Thymus (tissue), 11 donors: ENCODE results near the gene HNRNPR. TPM values are rescaled to one million over a fixed set of nuclear protein-coding genes. Genes with fewer than 3 reads are reported as not detected.
A peak's percentile ranks its signal among the peaks of the same experiment; 100 is the strongest.

ENCODE experiments used
- DNase-seq, 9 donors: peaks; one replicate each; pipeline ENCODE4 v3.0.0-alpha.2; 2013; ENCODE audit warnings: low spot score in 9 of 9, low read depth in 6 of 9, missing footprints in 1 of 9
- H3K27ac ChIP-seq, 2 donors: one replicate each; pipeline ENCODE4 v1.5.1; 2013; ENCODE audit warnings: control low read depth in 1 of 2, low read depth in 1 of 2, low read length in 1 of 2, mild to moderate bottlenecking in 1 of 2, moderate library complexity in 1 of 2
- H3K27me3 ChIP-seq, 2 donors: one replicate each; pipeline ENCODE4 v1.5.1; 2013; ENCODE audit warnings: low read length in 1 of 2; ENCODE audit not compliant: control insufficient read depth in 2 of 2, insufficient read depth in 1 of 2
- H3K36me3 ChIP-seq, 2 donors: one replicate each; pipeline ENCODE4 v1.5.1; 2013; ENCODE audit warnings: low read length in 1 of 2, mild to moderate bottlenecking in 1 of 2, moderate library complexity in 1 of 2; ENCODE audit not compliant: control insufficient read depth in 2 of 2, insufficient read depth in 2 of 2
- H3K4me1 ChIP-seq, 2 donors: one replicate each; pipeline ENCODE4 v1.5.1; 2013; ENCODE audit warnings: low read length in 2 of 2; ENCODE audit not compliant: control insufficient read depth in 2 of 2, insufficient read depth in 2 of 2
- H3K4me3 ChIP-seq, 2 donors: one replicate each; pipeline ENCODE4 v1.5.1; 2013; ENCODE audit warnings: low read length in 2 of 2, control low read depth in 1 of 2, mild to moderate bottlenecking in 1 of 2
- H3K9me3 ChIP-seq, 2 donors: one replicate each; pipeline ENCODE4 v1.5.1; 2013; ENCODE audit warnings: low read length in 1 of 2, mild to moderate bottlenecking in 1 of 2; ENCODE audit not compliant: control insufficient read depth in 2 of 2, insufficient read depth in 1 of 2
- WGBS: extraction: QIAGEN DNeasy Blood & Tissue Kit; methylation state at CpG from one replicate; pipeline ENCODE4 v1.1.7; 2013; 5-methylcytosine and 5-hydroxymethylcytosine counted together
- polyA plus RNA-seq: library from polyadenylated mRNA; stranded (reverse); fragments of 200-250 nt; gene quantifications from one replicate; pipeline ENCODE4 v1.2.3, GENCODE V29; 2013
- total RNA-seq: library from RNA; stranded (reverse); fragments of 120-200 nt; gene quantifications from one replicate; pipeline ENCODE4 v1.2.4, GENCODE V29; 2013
- donor health status: healthy.

Gene HNRNPR
- total and polyA plus RNA-seq, 2 donors, result 119 to 168 TPM

- peaks cover 2 to 5% of the 10 kb centered on the region in 2 donors for H3K4me1 ChIP-seq
- DNase-seq, result no peak
- peaks cover 13 to 43% of the 10 kb centered on the region in 2 donors for H3K36me3 ChIP-seq
- no peak overlapping the region for H3K4me3 ChIP-seq
- no peak overlapping the region for H3K27ac ChIP-seq
- 98% methylated on average over 13 of the region's 13 CpGs for WGBS
- H3K27me3 ChIP-seq, result no peaks in the 10 kb centered on the region
- peaks cover 15 to 45% of the 10 kb centered on the region in 2 donors for H3K9me3 ChIP-seq
These were observed 18.2 kb upstream of the HNRNPR start for GRCh38 chr1:23362218-23362713.

- no peaks in the 10 kb centered on the region for H3K4me1 ChIP-seq
- 96% methylated on average over 3 of the region's 3 CpGs for WGBS
- no peak for DNase-seq
- H3K4me3 ChIP-seq, result no peak overlapping the region
- H3K9me3 ChIP-seq, result peaks cover 14 to 24% of the 10 kb centered on the region in 2 donors
- no peaks in the 10 kb centered on the region for H3K27me3 ChIP-seq
- peaks cover 13 to 27% of the 10 kb centered on the region in 2 donors for H3K36me3 ChIP-seq
- no peak overlapping the region for H3K27ac ChIP-seq
These were observed 14.3 kb upstream of the HNRNPR start for GRCh38 chr1:23358310-23358875.

DNA sequence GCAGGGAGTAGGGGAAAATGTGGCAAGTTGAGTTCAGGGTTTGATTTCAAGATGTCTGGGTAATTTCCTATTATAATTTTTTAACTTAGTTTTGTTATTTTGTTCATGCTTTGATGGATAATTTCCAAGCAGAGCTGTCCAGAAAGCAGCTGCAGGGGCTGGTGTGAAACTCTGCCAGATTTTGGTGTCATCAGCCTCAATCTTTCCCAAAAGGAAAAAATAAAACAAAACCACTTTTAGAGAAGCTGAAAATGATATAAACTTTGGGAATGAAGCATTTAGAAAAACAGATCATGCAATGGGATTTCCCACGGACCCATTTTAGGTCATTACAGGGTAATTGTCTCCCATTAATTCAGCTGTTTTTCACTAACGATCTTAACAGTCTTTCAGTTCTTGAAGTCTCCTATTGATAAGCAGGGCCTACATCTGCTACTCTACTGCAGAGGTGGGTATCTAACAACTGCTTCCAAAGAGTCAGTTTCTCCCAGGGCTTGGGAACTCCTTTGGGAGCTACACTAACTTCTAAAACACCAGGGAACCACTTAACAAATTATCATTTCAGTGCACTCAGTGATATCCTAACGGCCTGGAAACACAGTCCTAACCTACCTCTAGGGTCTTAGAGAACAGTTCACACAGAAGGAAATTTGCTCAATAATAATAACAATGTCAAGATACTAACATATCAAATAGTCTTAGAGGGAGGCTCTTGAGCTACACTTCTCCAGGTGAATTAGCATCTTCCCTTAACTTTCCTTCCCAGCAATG lies 13.2 kb upstream of the HNRNPR start:
- WGBS, result 79% methylated on average over 3 of the region's 3 CpGs
- Histone ChIP-seq H3K4me1 (no peaks in the 10 kb centered on the region), H3K27me3 (no peaks in the 10 kb centered on the region), H3K27ac (peak overlapping the region in 1 of 2 donors; percentile 62), H3K4me3 (no peak overlapping the region), H3K36me3 (peaks cover 5 to 17% of the 10 kb centered on the region in 2 donors), H3K9me3 (peaks cover 7 to 13% of the 10 kb centered on the region in 2 donors)
- DNase-seq, result no peak

DNA sequence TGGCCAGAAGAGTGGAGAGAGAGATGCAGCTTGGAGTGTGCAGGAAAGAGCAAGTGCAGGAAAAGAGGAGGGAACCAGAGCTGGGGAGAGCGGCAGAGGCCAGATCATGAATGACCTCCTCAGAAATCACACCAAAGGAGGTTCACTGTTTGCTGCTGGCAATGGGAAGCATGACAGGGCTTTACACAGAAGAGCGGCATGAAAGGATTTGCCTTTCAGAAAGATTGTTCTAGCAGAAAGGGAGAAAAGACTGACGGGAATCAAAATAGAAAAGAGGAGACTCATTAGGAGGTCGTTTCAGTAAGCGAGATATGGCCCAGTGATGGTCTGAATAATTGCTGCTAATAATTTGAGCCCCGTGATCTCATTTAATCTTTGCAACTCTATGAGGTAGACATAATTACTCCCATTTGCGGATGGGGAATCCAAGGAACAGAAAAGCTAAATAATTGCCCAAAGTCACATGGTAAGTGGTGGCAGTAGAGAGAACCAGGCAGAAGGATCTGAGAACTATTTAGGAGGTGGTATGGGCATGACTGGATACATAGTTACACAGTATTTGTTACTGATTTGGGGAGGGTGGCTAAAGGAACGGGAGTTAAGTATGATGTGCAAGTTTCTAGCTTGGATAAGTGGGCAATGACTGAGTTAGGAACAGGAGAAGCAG lies 12.5 kb upstream of the HNRNPR start:
- Histone ChIP-seq H3K9me3 (peaks cover 1 to 6% of the 10 kb centered on the region in 2 donors), H3K27ac (peak overlapping the region in 1 of 2 donors; percentile 19), H3K27me3 (no peaks in the 10 kb centered on the region), H3K36me3 (peaks cover 0 to 10% of the 10 kb centered on the region in 2 donors), H3K4me1 (no peaks in the 10 kb centered on the region), H3K4me3 (no peak overlapping the region)
- WGBS, result 95% methylated on average over 8 of the region's 8 CpGs
- DNase-seq, result no peak

DNA sequence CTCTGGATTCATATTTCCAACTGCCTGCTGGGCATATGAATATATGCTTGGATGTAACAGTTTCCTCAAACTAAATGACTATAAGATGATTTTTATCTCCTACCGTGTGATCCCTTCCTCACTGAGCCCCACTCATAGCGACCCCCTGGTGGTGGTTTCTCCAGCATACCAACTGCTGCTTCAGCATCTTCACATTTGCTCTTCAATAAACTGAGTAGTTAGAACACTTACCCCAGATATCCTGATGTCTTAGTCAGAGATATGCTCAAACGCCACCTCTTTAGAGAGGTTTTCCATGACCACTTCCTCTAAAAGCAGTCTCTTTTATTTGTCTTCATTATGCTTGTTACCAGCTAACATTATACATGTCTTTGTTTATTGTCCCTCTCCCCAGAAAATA lies 10.2 kb upstream of the HNRNPR start:
- no peak overlapping the region for H3K4me3 ChIP-seq
- no peaks in the 10 kb centered on the region for H3K9me3 ChIP-seq
- WGBS, result 56% methylated on average over 3 of the region's 3 CpGs
- no peaks in the 10 kb centered on the region for H3K36me3 ChIP-seq
- no peaks in the 10 kb centered on the region for H3K27me3 ChIP-seq
- no peak for DNase-seq
- no peaks in the 10 kb centered on the region for H3K4me1 ChIP-seq
- no peak overlapping the region for H3K27ac ChIP-seq

- H3K27me3 ChIP-seq, result no peaks in the 10 kb centered on the region
- no peaks in the 10 kb centered on the region for H3K36me3 ChIP-seq
- WGBS, result 94% methylated on average over 1 of the region's 1 CpG
- no peaks in the 10 kb centered on the region for H3K4me1 ChIP-seq
- no peaks in the 10 kb centered on the region for H3K9me3 ChIP-seq
- DNase-seq, result no peak
- no peak overlapping the region for H3K4me3 ChIP-seq
- no peak overlapping the region for H3K27ac ChIP-seq
These were observed 8.1 kb upstream of the HNRNPR start for GRCh38 chr1:23352096-23352695.

DNA sequence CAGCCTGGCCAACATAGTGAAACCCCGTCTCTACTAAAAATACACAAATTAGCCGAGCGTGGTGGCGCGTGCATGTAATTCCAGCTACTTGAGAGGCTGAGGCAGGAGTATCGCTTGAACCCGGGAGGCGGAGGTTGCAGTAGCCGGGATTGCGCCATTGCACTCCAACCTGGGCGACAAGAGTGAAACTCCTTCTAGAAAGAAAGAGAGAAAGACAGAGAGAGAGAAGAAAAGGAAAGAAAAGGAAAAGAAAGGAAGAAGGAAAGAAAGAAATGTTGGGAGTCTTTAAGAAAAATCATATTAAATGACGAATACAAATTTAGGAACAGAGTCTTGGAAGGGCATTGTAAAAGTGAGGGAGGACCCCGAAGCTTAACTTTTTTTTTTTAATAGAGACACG lies 1.8 kb upstream of the HNRNPR start:
- no peaks in the 10 kb centered on the region for H3K9me3 ChIP-seq
- H3K4me1 ChIP-seq, result peaks cover 7% of the 10 kb centered on the region in 2 donors
- no peak overlapping the region for H3K27ac ChIP-seq
- 99% methylated on average over 14 of the region's 14 CpGs for WGBS
- H3K27me3 ChIP-seq, result no peaks in the 10 kb centered on the region
- no peak for DNase-seq
- no peaks in the 10 kb centered on the region for H3K36me3 ChIP-seq
- H3K4me3 ChIP-seq, result no peak overlapping the region

- H3K9me3 ChIP-seq, result no peaks in the 10 kb centered on the region
- peaks cover 7% of the 10 kb centered on the region in 2 donors for H3K4me1 ChIP-seq
- H3K4me3 ChIP-seq, result peak overlapping the region; percentile 77 to 83
- DNase-seq, result no peak
- H3K27me3 ChIP-seq, result no peaks in the 10 kb centered on the region
- 71% methylated on average over 8 of the region's 8 CpGs for WGBS
- H3K27ac ChIP-seq, result peak overlapping the region; percentile 78 to 89
- peaks cover 0 to 4% of the 10 kb centered on the region in 2 donors for H3K36me3 ChIP-seq
These were observed 946 bp upstream of the HNRNPR start for GRCh38 chr1:23344987-23345472.
